Body of pancreas (tissue), 4 donors: ENCODE results near the gene TPST1.

Experiments used
- POLR2A ChIP-seq, 3 donors: fragments of 450-650 bp; IDR thresholded peaks; one replicate each; pipeline ENCODE4 v1.6.1; 2016; ENCODE audit warnings: antibody characterized with exemption in 3 of 3, mild to moderate bottlenecking in 2 of 3
- TF ChIP-seq, protein P1 (sequence below), 7 experiments: fragments of 450-650 bp in 4 of 7; fragments of 200-600 bp in 3 of 7; sonication (generic) in 3 of 7; IDR thresholded peaks; one replicate each; pipeline ENCODE4 v1.5.1; 2016 to 2019; ENCODE audit warnings: antibody characterized with exemption in 7 of 7

DNA sequence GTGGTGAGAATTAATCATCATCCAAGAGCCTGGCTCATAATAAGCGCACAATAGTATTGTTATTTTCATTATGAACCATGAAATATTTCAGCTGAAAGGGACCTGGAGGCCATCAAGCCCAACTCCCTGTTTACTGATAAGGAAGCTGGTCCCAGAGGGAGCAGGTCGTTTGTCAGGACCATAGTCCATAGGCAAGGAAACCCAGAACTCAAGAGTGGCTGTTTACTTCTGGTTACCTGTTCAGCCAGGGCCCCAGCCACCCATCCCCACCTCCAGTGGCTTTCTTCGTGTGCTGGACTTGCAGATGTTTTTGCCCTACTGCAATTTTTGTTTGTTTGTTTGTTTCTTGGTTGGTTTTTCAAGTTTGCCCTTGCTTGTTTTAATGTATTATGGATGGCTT lies 152.0 kb downstream of the TPST1 start:
- TF ChIP-seq, protein P1, sequence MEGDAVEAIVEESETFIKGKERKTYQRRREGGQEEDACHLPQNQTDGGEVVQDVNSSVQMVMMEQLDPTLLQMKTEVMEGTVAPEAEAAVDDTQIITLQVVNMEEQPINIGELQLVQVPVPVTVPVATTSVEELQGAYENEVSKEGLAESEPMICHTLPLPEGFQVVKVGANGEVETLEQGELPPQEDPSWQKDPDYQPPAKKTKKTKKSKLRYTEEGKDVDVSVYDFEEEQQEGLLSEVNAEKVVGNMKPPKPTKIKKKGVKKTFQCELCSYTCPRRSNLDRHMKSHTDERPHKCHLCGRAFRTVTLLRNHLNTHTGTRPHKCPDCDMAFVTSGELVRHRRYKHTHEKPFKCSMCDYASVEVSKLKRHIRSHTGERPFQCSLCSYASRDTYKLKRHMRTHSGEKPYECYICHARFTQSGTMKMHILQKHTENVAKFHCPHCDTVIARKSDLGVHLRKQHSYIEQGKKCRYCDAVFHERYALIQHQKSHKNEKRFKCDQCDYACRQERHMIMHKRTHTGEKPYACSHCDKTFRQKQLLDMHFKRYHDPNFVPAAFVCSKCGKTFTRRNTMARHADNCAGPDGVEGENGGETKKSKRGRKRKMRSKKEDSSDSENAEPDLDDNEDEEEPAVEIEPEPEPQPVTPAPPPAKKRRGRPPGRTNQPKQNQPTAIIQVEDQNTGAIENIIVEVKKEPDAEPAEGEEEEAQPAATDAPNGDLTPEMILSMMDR (IDR thresholded peaks at IDR 0.05): no peak
- TF ChIP-seq POLR2A (IDR thresholded peaks at IDR 0.05): no peak
